Osteoblast (primary cell): ENCODE measurements around the gene RHOD. TPM values are rescaled to one million over a fixed set of nuclear protein-coding genes. Genes with fewer than 3 reads are reported as not detected.

Source experiments
- DNase-seq: peaks from one replicate; pipeline ENCODE4 v3.0.0; 2011; ENCODE audit warnings: low spot score, mixed read lengths; ENCODE audit not compliant: insufficient read length; ENCODE audit errors: missing footprints
- H2AFZ ChIP-seq: 2 replicates; pipeline ENCODE4 v1.6.0; 2011; ENCODE audit warnings: mild to moderate bottlenecking, low read length
- H3K27ac ChIP-seq: 2 replicates; pipeline ENCODE4 v1.5.1; 2011; ENCODE audit warnings: mild to moderate bottlenecking, low read depth, low read length, moderate library complexity
- H3K27me3 ChIP-seq: 2 replicates; pipeline ENCODE4 v1.6.0; 2012; ENCODE audit warnings: mild to moderate bottlenecking, control low read depth, inconsistent platforms, low read length, moderate library complexity; ENCODE audit not compliant: insufficient read depth
- H3K36me3 ChIP-seq: 2 replicates; pipeline ENCODE4 v1.5.1; 2011; ENCODE audit warnings: mild to moderate bottlenecking, low read length, control low read depth, moderate library complexity; ENCODE audit not compliant: insufficient read depth
- H3K4me1 ChIP-seq: 2 replicates; pipeline ENCODE4 v1.5.1; 2011; ENCODE audit warnings: mild to moderate bottlenecking, low read length, control low read depth, moderate library complexity; ENCODE audit not compliant: insufficient read depth
- H3K4me2 ChIP-seq: 2 replicates; pipeline ENCODE4 v1.6.0; 2011; ENCODE audit warnings: mild to moderate bottlenecking, low read length; ENCODE audit not compliant: insufficient read depth
- H3K4me3 ChIP-seq: fragments of 200-600 bp; sonication (generic); 3 replicates; pipeline ENCODE4 v1.5.1; 2012; ENCODE audit warnings: mild to moderate bottlenecking, low read length, inconsistent platforms; ENCODE audit not compliant: insufficient read depth
- H3K79me2 ChIP-seq: 2 replicates; pipeline ENCODE4 v1.6.0; 2012; ENCODE audit warnings: mild to moderate bottlenecking, low read length, control low read depth, inconsistent platforms; ENCODE audit not compliant: insufficient read depth
- H3K9me3 ChIP-seq: 2 replicates; pipeline ENCODE4 v1.5.1; 2011; ENCODE audit warnings: low read depth, low read length, control low read depth
- H4K20me1 ChIP-seq: 2 replicates; pipeline ENCODE4 v1.6.0; 2012; ENCODE audit warnings: mild to moderate bottlenecking, low read length, control low read depth; ENCODE audit not compliant: insufficient read depth
- total RNA-seq: library from RNA; depleted of rRNA; stranded (reverse); fragments of >200 nt; gene quantifications from 2 replicates; pipeline ENCODE4 v1.2.3, GENCODE V29; 2012
- TF ChIP-seq, protein P1 (sequence below): IDR thresholded peaks from 2 replicates; pipeline ENCODE4 v1.5.1; 2011; ENCODE audit warnings: mild to moderate bottlenecking, low read depth, low read length, moderate library complexity; ENCODE audit errors: extremely low read depth

Gene RHOD
- total RNA-seq, 1 donor, result 27.5 TPM

DNA sequence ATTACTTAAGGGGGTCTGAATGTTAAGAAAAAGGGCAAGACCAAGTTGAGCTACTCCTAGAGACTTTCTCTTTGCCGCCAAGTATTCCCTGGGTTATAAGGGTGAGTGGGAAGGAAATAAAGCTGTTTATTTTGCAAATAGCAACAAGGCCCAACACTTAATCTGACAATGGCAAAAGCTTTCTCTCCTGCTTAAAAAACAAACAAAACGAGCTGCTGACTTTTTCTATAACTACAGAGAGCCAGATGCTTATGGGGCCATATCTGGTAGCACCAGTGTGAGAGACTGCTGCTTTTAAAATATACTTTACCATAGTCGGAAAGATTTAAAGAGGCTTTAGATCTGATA is 60.1 kb downstream of the RHOD start:
- no peak overlapping the region for H3K4me2 ChIP-seq
- peaks cover 26% of the 10 kb centered on the region for H3K79me2 ChIP-seq
- DNase-seq, result no peak
- peaks cover 7% of the 10 kb centered on the region for H3K4me1 ChIP-seq
- H4K20me1 ChIP-seq, result peaks cover 21% of the 10 kb centered on the region
- TF ChIP-seq, protein P1, sequence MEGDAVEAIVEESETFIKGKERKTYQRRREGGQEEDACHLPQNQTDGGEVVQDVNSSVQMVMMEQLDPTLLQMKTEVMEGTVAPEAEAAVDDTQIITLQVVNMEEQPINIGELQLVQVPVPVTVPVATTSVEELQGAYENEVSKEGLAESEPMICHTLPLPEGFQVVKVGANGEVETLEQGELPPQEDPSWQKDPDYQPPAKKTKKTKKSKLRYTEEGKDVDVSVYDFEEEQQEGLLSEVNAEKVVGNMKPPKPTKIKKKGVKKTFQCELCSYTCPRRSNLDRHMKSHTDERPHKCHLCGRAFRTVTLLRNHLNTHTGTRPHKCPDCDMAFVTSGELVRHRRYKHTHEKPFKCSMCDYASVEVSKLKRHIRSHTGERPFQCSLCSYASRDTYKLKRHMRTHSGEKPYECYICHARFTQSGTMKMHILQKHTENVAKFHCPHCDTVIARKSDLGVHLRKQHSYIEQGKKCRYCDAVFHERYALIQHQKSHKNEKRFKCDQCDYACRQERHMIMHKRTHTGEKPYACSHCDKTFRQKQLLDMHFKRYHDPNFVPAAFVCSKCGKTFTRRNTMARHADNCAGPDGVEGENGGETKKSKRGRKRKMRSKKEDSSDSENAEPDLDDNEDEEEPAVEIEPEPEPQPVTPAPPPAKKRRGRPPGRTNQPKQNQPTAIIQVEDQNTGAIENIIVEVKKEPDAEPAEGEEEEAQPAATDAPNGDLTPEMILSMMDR, result no peak
- H3K9me3 ChIP-seq, result no peaks in the 10 kb centered on the region
- no peaks in the 10 kb centered on the region for H3K27me3 ChIP-seq
- H2AFZ ChIP-seq, result no peak overlapping the region
- no peaks in the 10 kb centered on the region for H3K36me3 ChIP-seq
- H3K4me3 ChIP-seq, result no peak overlapping the region
- no peak overlapping the region for H3K27ac ChIP-seq

DNA sequence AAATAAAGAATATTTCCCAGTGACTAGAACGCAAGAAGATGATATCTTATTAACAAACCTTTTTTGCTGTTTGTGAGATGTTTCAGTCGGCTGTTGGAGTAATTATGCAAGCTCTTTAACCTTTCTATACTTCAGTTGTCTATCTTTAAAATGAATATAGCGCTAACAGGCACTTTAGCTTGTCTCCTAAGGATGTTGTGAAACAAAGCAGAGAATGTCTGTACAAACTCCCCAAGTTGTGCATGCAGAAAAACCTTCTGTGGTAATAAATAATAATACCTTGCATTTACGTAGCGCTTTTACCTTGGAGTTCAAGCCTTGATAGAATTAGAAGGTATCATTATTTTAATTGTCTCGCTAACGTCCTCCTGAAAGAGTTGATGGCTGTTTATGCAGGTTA is 60.5 kb downstream of the RHOD start:
- H2AFZ ChIP-seq, result peak overlapping the region; percentile 94
- H3K4me2 ChIP-seq, result peak overlapping the region; percentile 69
- H3K36me3 ChIP-seq, result no peaks in the 10 kb centered on the region
- H3K4me3 ChIP-seq, result peak overlapping the region; percentile 68
- H4K20me1 ChIP-seq, result peaks cover 26% of the 10 kb centered on the region
- H3K27ac ChIP-seq, result no peak overlapping the region
- peaks cover 12% of the 10 kb centered on the region for H3K4me1 ChIP-seq
- no peaks in the 10 kb centered on the region for H3K9me3 ChIP-seq
- TF ChIP-seq, protein P1, result no peak
- peaks cover 30% of the 10 kb centered on the region for H3K79me2 ChIP-seq
- DNase-seq, result no peak
- H3K27me3 ChIP-seq, result no peaks in the 10 kb centered on the region

DNA sequence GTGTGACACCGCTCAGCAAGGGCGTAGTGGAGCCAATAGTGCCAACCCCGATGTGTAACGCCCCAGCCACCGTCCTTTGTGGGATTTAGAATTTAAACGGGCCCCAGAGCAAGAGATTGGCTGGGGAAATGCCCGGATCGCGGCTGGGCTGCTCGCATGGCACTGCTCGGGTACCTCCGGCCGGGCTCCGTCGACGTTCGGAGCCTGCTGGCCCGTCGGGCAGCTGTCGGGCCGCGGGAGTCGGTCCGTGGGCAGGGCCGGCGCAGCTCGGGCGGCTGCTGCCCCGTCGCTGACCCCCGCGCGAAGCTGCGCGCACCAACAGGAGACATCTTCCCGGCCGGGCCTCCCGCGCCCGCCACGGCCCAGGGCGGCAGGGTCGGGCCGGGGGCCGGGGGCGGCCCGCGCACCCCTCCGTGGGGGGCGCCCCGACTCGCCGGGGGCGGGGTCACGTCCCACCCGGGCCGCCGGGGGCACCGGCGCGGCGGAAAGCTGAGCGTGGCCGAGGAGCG is 61.1 kb downstream of the RHOD start:
- Histone ChIP-seq H3K4me2 (peak overlapping the region; percentile 69), H4K20me1 (peaks cover 29% of the 10 kb centered on the region), H3K27ac (peak overlapping the region; percentile 65), H2AFZ (peak overlapping the region; percentile 94), H3K4me3 (peak overlapping the region; percentile 68), H3K79me2 (peaks cover 35% of the 10 kb centered on the region), H3K9me3 (no peaks in the 10 kb centered on the region), H3K27me3 (no peaks in the 10 kb centered on the region), H3K4me1 (peaks cover 14% of the 10 kb centered on the region), H3K36me3 (no peaks in the 10 kb centered on the region)
- TF ChIP-seq, protein P1, result no peak
- peak; percentile 90 for DNase-seq

DNA sequence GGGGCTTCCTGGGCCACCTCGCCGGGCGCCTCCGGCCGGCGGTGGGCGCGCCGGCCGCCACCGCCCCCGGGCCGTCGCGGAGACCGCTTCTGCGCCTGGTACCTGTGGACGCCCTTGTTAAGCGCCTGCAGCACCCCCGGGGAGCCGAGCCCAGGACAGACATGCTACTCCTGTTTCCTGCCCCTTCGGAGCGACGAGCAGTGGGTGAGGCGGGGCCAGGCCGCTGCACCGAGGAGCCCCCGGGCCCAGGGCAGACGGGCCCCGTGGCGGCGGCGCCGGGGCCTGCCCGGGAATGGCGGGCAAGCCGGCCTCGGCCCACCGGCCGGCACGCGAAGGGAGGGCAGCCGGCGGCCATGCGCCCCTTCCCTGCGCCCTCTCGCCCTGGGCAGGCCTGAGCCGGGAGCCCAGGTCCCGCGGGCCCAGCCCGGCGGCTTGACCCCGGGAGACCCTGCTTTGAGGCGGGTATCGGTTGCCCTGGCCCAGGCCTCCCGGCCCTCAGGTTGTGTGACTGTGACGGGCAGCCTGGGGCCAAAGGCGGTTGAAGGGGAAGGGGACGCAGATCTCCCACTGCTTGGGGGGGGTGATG is 61.6 kb downstream of the RHOD start:
- Histone ChIP-seq H3K36me3 (peaks cover 5% of the 10 kb centered on the region), H2AFZ (peak overlapping the region; percentile 76), H3K4me3 (peak overlapping the region; percentile 68), H3K4me1 (peaks cover 19% of the 10 kb centered on the region), H3K79me2 (peaks cover 41% of the 10 kb centered on the region), H3K27ac (peak overlapping the region; percentile 65), H3K9me3 (no peaks in the 10 kb centered on the region), H3K27me3 (no peaks in the 10 kb centered on the region), H4K20me1 (peaks cover 35% of the 10 kb centered on the region), H3K4me2 (peak overlapping the region; percentile 76)
- TF ChIP-seq, protein P1, result no peak
- DNase-seq, result peak; percentile 93
